ENCODE measurements around the gene PCYT2.
A peak's percentile ranks its signal among the peaks of the same experiment; 100 is the strongest.
"Not testable (repeated sequence)": the region's sequence is repeated elsewhere in the genome, so short reads cannot be mapped to it uniquely, and the experiment has no call there.

Gene PCYT2

GRCh38 chr17:81911277-81911961 lies at the start of gene PCYT2:
TSS of gene PCYT2 (minus strand) at chr17:81911399. CDS start at chr17:81911355, 44 bp downstream.
- DNase-seq = peak; percentile 75 to 89 (median 78)

- DNase-seq = no peak
Measured at GRCh38 chr17:81960130-81960958, 49.1 kb upstream of the PCYT2 start.

DNA sequence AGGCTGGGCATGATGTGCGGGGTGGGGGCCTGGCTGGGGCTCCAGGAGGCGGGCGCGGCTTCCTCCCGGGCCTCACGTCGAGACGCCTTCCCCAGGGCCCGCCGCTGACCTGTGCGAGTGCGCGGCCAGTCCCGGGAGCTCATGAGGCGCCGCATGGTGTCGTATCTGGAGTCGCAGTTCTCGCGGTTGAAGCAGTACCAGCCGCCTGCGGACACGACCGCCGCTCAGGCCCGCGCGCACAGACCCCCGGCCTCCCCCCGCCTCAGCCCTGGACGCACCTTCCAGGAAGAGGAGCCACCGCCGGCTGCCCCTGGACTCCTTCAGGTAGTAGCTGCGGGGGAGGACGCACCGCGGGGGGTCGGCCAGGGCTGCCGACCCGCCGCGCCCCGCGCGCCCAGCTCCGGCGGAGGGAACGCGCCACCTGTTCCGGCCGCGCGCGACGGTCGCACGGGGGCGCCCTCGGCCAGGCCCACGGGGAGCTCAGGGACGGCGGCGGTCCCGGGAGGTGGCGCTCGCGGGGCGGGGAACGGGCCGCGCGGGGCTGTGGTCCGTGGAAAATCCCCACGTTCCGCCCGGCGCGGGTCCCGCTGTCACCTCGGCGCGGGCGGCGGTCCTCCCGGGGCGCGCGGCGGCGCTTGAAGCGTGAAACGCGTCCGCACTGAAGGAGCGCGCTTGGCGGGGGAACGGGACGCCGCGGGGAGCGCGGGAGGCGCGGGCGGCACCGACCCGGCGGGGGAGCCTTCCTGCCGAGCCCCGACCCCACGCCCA lies 48.3 kb upstream of the PCYT2 start:
- DNase-seq = peak; percentile 60 to 84 (median 64)

- no peak for DNase-seq
Measured at GRCh38 chr17:81958633-81959342, 47.6 kb upstream of the PCYT2 start.

GRCh38 chr17:81957691-81958432 lies 46.7 kb upstream of the PCYT2 start:
- DNase-seq = no peak

DNA sequence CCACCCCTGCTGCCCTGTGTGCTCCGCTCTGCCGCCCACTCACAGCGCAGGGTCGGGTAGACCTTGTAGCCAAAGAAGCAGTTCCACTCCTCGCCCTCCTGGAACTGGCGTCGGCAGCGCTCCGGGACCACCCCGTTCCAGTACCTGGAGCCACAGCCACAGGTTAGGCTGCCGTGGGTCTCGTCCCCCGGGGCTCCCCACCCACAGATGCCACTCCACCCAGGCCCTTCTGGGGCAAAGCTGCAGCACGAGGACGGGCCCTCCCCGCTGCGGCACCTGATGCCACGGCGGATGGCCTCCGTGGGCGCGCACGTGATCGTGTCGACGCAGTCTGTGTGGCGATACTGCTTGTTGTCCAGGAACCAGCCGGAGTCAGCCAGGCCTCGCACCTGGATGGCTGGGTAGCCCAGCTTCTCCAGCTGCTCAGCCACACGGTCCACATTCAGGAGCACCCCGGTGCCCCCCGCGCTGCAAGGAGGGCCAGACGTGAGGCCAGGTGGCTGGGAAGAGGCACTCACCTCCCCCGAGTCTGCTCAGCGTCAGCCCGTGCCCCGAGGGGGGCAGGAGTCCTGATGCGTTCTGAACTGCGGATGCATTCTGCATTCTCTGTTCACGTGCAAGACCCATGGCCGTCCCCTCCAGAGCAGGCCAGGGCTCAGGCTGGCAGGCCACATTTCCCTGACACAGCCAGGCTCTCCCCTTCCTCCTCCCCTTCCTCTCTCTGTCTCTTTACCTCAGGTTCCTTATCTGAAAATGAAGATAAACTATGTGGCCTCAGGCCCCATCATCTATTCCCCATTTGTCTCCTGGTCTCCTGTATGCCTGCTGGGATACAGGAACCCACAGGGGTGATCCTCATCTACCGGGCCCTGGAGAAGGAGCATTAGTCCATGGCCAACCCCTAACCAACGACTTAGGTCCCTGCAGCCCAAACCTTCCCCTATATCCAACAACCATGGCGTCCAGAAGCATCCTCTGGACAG lies 45.7 kb upstream of the PCYT2 start:
- no peak for DNase-seq

DNA sequence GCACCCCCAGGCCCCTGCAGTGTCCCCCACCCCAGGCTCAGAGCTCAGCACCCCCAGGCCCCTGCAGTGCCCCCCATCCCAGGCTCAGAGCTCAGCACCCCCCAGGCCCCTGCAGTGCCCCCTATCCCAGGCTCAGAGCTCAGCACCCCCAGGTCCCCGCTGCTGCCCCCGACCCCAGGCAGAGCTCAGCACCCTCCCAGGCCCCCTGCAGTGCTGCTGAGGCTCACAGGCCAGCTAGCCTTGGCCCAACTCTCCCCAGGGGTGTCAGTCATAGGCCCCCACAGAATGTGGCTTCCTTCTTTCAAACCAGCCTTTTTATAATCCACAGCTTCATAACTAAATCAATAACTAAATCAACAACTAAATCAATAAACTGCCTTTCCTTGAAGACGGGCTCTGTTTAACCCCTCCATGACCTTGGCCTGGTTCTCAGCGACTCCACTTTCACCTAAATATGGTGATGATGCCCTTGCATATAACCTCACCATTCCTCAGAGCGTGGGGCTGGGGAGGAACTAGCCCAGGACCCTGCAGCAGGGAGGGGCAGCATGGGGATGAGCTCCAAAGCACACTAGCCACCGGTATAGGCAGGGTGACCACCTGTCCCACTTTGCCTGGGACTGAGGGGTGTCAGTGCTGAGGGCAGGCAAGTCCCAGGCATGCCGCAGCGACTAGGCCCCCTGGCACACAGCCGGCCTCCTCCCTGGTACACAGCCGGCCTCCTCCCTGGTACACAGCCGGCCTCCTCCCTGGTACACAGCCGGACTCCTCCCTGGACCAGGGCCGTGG lies 44.8 kb upstream of the PCYT2 start:
- no peak for DNase-seq

DNA sequence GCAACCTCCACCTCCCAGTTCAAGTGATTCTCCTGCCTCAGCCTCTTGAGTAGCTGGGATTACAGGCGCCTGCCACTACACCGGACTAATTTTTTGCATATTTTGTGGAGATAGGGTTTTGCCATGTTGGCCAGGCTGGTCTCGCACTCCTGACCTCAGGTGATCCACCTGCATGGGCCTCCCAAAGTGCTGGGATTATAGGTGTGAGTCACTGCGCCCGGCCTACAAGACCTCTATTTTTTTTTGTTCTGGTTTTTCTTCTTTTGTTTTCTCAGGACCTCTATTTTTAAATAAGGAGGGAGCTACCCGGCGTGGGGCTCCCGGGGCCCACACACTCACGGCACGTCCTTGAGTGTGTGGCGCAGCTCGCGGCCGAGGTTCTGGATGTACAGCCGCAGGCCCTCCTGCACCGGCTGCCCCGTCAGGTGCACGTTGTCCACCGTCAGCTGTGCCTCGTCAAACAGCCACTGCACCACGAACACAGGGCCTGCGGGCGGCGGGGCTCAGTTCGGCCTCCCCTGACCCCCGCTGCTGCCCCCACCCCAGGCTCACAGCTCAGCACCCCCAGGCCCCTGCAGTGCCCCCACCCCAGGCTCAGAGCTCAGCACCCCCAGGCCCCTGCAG lies 44.0 kb upstream of the PCYT2 start:
- DNase-seq = no peak

DNA sequence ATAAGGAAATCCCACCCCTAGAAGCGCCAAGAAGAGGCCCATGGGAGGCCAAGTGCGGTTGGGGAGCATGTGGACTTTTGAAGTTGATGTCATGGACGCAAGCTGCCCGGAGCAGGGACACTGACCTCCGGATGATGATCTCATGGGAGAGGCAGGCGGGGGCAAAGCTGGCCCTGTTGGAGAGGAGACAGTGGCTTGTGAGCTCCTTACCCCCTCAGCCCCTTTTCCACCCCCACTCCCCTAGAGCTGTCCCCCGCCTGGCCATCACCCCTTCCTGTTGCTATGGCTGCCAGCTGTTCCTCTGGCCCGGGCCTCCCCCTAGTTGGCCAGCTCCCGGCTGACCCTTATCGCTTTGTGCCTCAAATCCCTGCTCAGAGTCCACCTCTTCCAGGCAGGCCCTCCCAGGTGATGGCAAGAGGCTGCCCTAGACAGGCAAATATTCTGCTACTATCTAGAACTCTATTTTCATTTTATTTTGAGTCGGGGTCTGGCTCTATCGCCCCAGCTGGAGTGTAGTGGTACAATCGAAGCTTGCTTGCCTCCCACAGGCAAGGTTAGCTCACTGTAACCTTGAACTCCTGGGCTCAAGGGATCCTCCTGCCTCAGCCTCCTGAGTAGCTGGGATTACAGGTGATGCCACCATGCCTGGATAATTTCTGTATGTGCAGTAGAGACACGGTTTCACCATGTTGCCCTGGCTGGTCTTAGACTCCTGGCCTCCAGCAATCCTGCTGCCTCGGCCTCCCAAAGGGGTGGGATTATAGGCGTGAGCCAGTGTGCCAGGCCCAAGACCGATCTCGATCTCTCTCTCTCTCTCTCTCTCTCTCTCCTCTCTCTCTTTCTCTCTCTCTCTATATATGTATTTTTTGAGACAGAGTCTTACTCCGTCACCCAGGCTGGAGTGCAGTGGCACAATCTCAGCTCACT lies 43.2 kb upstream of the PCYT2 start:
- no peak for DNase-seq

GRCh38 chr17:81953443-81953842 lies 42.2 kb upstream of the PCYT2 start:
- not testable (repeated sequence) for DNase-seq

DNA sequence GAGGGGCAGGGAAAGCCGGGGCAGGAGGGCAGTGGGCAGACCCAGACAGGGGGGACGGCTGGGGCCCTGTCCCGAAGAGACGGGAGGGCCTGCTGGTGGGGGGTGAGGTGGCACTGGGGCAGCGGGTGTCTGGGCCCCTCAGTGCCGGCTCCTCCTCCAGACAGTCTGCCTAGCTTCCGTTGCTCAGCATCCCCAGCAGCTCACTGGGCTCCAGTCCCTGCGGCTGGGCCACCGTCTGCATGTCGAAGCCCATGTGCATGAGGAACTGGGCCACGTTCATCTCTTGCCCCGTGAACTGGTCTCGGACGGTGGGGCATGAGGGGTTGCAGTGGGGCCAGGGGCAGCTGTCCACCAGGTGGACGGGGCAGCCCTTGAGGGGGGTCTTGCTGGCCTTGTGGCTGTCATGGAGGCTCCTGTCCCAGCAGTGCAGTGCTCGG lies 41.6 kb upstream of the PCYT2 start:
- no peak for DNase-seq

GRCh38 chr17:81951785-81952684 lies 40.8 kb upstream of the PCYT2 start:
- DNase-seq = no peak

- DNase-seq = no peak
Measured at GRCh38 chr17:81950501-81950900, 39.3 kb upstream of the PCYT2 start.

GRCh38 chr17:81948635-81949378 lies 37.6 kb upstream of the PCYT2 start:
- DNase-seq = no peak

DNA sequence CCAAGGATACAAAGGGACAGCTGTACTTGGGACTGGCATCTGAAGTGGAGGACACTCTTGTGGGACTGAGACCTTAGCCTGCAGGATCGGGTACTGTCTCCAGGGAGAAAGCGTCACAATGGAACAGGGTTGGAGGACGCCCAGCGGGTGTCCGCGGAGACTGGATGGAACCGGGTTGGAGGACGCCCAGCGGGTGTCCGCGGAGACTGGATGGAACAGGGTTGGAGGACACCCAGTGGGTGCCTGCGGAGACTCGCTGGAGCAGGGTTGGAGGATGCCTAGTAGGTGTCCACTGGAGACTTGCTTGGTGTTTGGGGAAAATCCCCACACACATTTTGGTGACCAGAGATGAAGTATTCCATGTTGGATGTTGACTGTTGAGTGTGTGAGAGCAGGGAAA lies 36.0 kb upstream of the PCYT2 start, which contains the start of gene MYADML2:
MYADML2 (minus strand) TSS at position 45 of the 400 bp plus-strand sequence. CDS start 5,492 bp downstream, outside the sequence.
- no peak for DNase-seq

DNA sequence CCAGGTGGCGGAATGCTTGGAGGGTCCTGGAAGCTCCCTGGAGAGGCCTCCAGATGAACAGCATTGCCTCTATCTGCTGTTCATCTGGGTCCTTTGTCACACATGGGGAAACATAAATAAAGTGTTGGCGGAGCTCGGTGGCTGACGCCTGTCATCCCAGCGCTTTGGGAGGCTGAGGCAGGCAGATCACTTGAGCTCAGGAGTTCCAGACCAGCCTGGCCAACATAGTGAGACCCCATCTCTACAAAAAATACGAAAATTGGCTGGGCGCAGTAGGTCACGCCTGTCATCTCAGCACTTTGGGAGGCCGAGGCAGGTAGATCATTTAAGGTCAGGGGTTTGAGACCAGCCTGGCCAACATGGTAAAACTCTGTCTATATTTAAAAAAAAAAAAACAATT lies 33.7 kb upstream of the PCYT2 start:
- no peak for DNase-seq
